Endothelial cell of umbilical vein (primary cell): ENCODE results near the gene TAF10. TPM values are rescaled to one million over a fixed set of nuclear protein-coding genes. Genes with fewer than 3 reads are reported as not detected.

Experiments
- BruUV-seq: library from RNA; stranded (reverse); fragments of 400-500 nt; replicated peaks from 2 replicates; lab custom pipeline; 2021; lab: Mats Ljungman, UMichigan
- CTCF ChIA-PET: fragments of 300-600, 350-600 bp; sonication (Branson Sonifier 250); formaldehyde crosslinking; loops from one replicate; lab custom pipeline; 2021; ENCODE audit warnings: antibody characterized with exemption, inconsistent platforms; lab: Charles Lee
- POLR2A ChIA-PET: fragments of 300-600, 350-600 bp; sonication (Branson Sonifier 250); formaldehyde crosslinking; loops from one replicate; lab custom pipeline; 2021; ENCODE audit warnings: antibody characterized with exemption, inconsistent platforms; lab: Charles Lee
- DNase-seq: peaks from one replicate; pipeline ENCODE4 v3.0.0-alpha.2; 2011; ENCODE audit warnings: low read depth, low spot score
- FAIRE-seq: peaks from 2 replicates; lab custom pipeline; 2011; peaks lifted over from hg19 to GRCh38; lab: Jason Lieb, UNC
- H2AFZ ChIP-seq: 2 replicates; pipeline ENCODE4 v1.6.0; 2012; ENCODE audit warnings: low read depth, low read length, control low read depth, inconsistent platforms
- H3K27ac ChIP-seq: 2 replicates; pipeline ENCODE4 v1.5.1; 2011; ENCODE audit warnings: low read depth, mild to moderate bottlenecking, control low read depth, low read length, moderate library complexity; ENCODE audit not compliant: insufficient read depth
- H3K27me3 ChIP-seq, 2 experiments: 2 replicates each; pipeline versions ENCODE4 v1.6.0 to v1.6.1; 2011; ENCODE audit warnings: low read length in 2 of 2, mixed read lengths in 1 of 2; ENCODE audit not compliant: control insufficient read depth in 2 of 2, insufficient read depth in 2 of 2
- H3K36me3 ChIP-seq, 2 experiments: 2 replicates in 1 of 2; 3 replicates in 1 of 2; pipeline ENCODE4 v1.5.1; 2011; ENCODE audit warnings: low read length in 2 of 2, mild to moderate bottlenecking in 1 of 2, moderate library complexity in 1 of 2; ENCODE audit not compliant: control insufficient read depth in 2 of 2, insufficient read depth in 2 of 2; ENCODE audit errors: extremely low read depth in 1 of 2
- H3K4me1 ChIP-seq: 3 replicates; pipeline ENCODE4 v1.5.1; 2011; ENCODE audit warnings: mild to moderate bottlenecking, low read length; ENCODE audit not compliant: control insufficient read depth, insufficient read depth; ENCODE audit errors: extremely low read depth
- H3K4me2 ChIP-seq: 2 replicates; pipeline ENCODE4 v1.6.1; 2011; ENCODE audit warnings: low read length, control low read depth, mixed read lengths; ENCODE audit not compliant: insufficient read depth
- H3K4me3 ChIP-seq, 3 experiments: fragments of 200-600 bp in 1 of 3; sonication (generic), shearing (Covaris generic) in 1 of 3; replicated peaks in 1 of 3; 2 replicates each; pipeline ENCODE4 v1.5.1; 2011 to 2016; ENCODE audit warnings: control low read depth in 3 of 3, low read length in 3 of 3, mild to moderate bottlenecking in 2 of 3, inconsistent platforms in 1 of 3, low read depth in 1 of 3, moderate library complexity in 1 of 3; ENCODE audit not compliant: insufficient read depth in 1 of 3
- H3K79me2 ChIP-seq: 2 replicates; pipeline ENCODE4 v1.6.0; 2012; ENCODE audit warnings: low read length, inconsistent platforms; ENCODE audit not compliant: control insufficient read depth, insufficient read depth
- H3K9ac ChIP-seq: replicated peaks from 2 replicates; pipeline ENCODE3; 2011; ENCODE audit warnings: low read length, control low read depth; ENCODE audit not compliant: insufficient read depth; ENCODE audit errors: extremely low read depth
- H3K9me1 ChIP-seq: replicated peaks from 3 replicates; pipeline ENCODE4 v1.6.0; 2011; ENCODE audit warnings: mild to moderate bottlenecking, low read length; ENCODE audit not compliant: control insufficient read depth, insufficient read depth; ENCODE audit errors: extremely low read depth
- H3K9me3 ChIP-seq: replicated peaks from 2 replicates; pipeline ENCODE4 v1.5.1; 2012; ENCODE audit warnings: low read length, inconsistent platforms; ENCODE audit not compliant: control insufficient read depth, insufficient read depth
- H4K20me1 ChIP-seq: replicated peaks from 2 replicates; pipeline ENCODE3; 2011; ENCODE audit warnings: mild to moderate bottlenecking, low read length; ENCODE audit not compliant: control insufficient read depth, insufficient read depth; ENCODE audit errors: extremely low read depth
- CTCF ChIP-seq, 2 donors: IDR thresholded peaks; 1 replicate in 1 of 2; 2 replicates in 1 of 2; pipeline ENCODE4 v1.5.1; 2011; ENCODE audit warnings: low read length in 2 of 2, mild to moderate bottlenecking in 2 of 2, moderate library complexity in 2 of 2, control low read depth in 1 of 2, inconsistent platforms in 1 of 2, low read depth in 1 of 2; ENCODE audit not compliant: insufficient read depth in 1 of 2; ENCODE audit errors: extremely low read depth in 1 of 2
- EZH2 ChIP-seq: IDR thresholded peaks from 2 replicates; pipeline ENCODE4 v1.6.1; 2012; ENCODE audit warnings: borderline replicate concordance, low read depth, mild to moderate bottlenecking, moderate library complexity, low read length, inconsistent platforms; ENCODE audit not compliant: severe bottlenecking
- FOS ChIP-seq: IDR thresholded peaks from 2 replicates; pipeline ENCODE4 v1.6.1; 2011; ENCODE audit warnings: mild to moderate bottlenecking, low read length, moderate library complexity, borderline replicate concordance; ENCODE audit not compliant: insufficient read depth
- GATA2 ChIP-seq: IDR thresholded peaks from 2 replicates; pipeline ENCODE4 v1.7.0; 2011; ENCODE audit warnings: low read depth, mild to moderate bottlenecking, moderate library complexity, mixed read lengths, low read length; ENCODE audit not compliant: insufficient read length, insufficient read depth
- JUN ChIP-seq: IDR thresholded peaks from 2 replicates; pipeline ENCODE4 v1.6.1; 2011; ENCODE audit warnings: borderline replicate concordance, low read depth; ENCODE audit not compliant: insufficient read length, insufficient read depth
- MAX ChIP-seq: IDR thresholded peaks from 2 replicates; pipeline ENCODE4 v1.6.1; 2011; ENCODE audit not compliant: insufficient read depth, insufficient read length
- MYC ChIP-seq: IDR thresholded peaks from one replicate; pipeline ENCODE4 v1.6.1; 2011; ENCODE audit warnings: mild to moderate bottlenecking, low read depth, low read length
- POLR2A ChIP-seq: IDR thresholded peaks from 2 replicates; pipeline ENCODE4 v1.6.1; 2012; ENCODE audit warnings: low read depth, mild to moderate bottlenecking, control low read depth, low read length
- POLR2AphosphoS5 ChIP-seq: IDR thresholded peaks from 2 replicates; pipeline ENCODE4 v1.6.1; 2012; ENCODE audit warnings: low read depth, mild to moderate bottlenecking, control low read depth, low read length, moderate library complexity; ENCODE audit not compliant: insufficient read depth
- dilution Hi-C: fragments of 300-500 bp; cut with MboI; formaldehyde crosslinking; loops from one replicate; pipeline ENCODE4 v1.15.0; 2019; ENCODE audit warnings: low sequenced_read_pairs; ENCODE audit not compliant: extremely low pct_ligation_motif_present
- intact Hi-C: fragments of 100-400 bp; cut with micrococcal nuclease; formaldehyde crosslinking; loops from one replicate; pipeline ENCODE4 v1.10.0; 2022
- polyA plus RNA-seq, 4 experiments: library from polyadenylated mRNA; depleted of rRNA in 3 of 4; stranded (reverse) in 3 of 4; unstranded in 1 of 4; fragments of >200 nt; gene quantifications; 2 replicates each; pipeline versions ENCODE4 v1.2.1 to v1.2.3, GENCODE V29; 2011 to 2012; ENCODE audit warnings: missing spikeins in 1 of 4
- total RNA-seq: library from RNA; stranded (reverse); gene quantifications from 2 replicates; pipeline ENCODE4 v1.2.3, GENCODE V29; 2021

TAF10 gene
- total and polyA plus RNA-seq, 2 donors (not counting 3 experiments of a cell fraction or from before 2014, with no cell fraction given), result 86.2 to 149 TPM

- intact Hi-C loops (no loop called here), dilution Hi-C loops (no loop called here)
- no peak for TF ChIP-seq CTCF (IDR thresholded peaks at IDR 0.05; ENCODE audit: extremely low read depth in 1 of 2, insufficient read depth in 1 of 2, low read depth in 1 of 2, low read length in 2 of 2)
- TF ChIP-seq JUN, result no peak
- TF ChIP-seq POLR2AphosphoS5, result no peak
- TF ChIP-seq FOS, result no peak
- TF ChIP-seq EZH2, result no peak
- TF ChIP-seq GATA2, result no peak
- TF ChIP-seq MYC, result no peak
- no peak for TF ChIP-seq MAX
- no peak for TF ChIP-seq POLR2A
- Histone ChIP-seq H3K36me3 (peaks cover 0 to 28% of the 10 kb centered on the region in 2 experiments), H3K9me3 (no peaks in the 10 kb centered on the region), H3K9me1 (no peaks in the 10 kb centered on the region), H3K4me2 (no peak overlapping the region), H3K27ac (no peak overlapping the region), H3K9ac (no peak overlapping the region), H3K79me2 (peaks cover 2% of the 10 kb centered on the region), H3K4me3 (no peak overlapping the region), H3K27me3 (no peaks in the 10 kb centered on the region), H2AFZ (no peak overlapping the region), H3K4me1 (peaks cover 47% of the 10 kb centered on the region), H4K20me1 (no peaks in the 10 kb centered on the region)
- BruUV-seq, result no TSS peak
- ChIA-PET CTCF (interaction anchor here (0.6 to 2.7 kb wide), 12 partner anchors 9 to 199 kb away, joined by 3 to 15 read pairs (median 4); partner anchors contain the start of genes MRPL17, TAF10 and TPP1), POLR2A (no interaction called here)
- FAIRE-seq (no peak), DNase-seq (no peak)
These were observed 25.9 kb upstream of the TAF10 start for GRCh38 chr11:6637871-6638270.
